ENCODE results near the gene PCCA. TPM values are rescaled to one million over a fixed set of nuclear protein-coding genes. Genes with fewer than 3 reads are reported as not detected.

PCCA gene
- total and polyA plus RNA-seq, 2 of the 13 experiments (the other 11 are each of a cell fraction or from before 2014, with no cell fraction given), result 15.0 to 32.2 TPM

DNA sequence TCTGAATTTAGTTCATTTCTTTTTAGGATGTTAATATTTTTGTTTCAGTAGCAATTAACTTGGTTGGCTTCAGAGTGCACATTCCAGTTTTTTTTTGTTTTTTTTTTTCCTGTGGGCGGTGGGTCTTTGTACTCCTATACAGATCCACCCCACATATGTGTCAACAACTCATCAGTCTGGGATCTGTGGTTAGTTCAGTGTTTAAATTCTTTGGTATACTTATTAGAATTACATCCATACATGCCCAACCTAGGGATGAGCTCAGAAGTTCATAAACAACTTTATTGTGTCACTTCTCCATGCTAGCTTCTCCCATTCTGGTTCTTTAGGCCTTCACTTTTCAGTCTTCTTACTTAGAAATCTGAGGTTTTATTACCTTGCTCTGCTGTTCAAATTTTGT lies 50.9 kb downstream of the PCCA start:
- Histone ChIP-seq H3K36me3 (replicated peaks in 1 of 2; ENCODE audit: control insufficient read depth in 1 of 2, insufficient read depth in 2 of 2, low read length in 2 of 2) (peaks cover 1 to 2% of the 10 kb centered on the region in 2 experiments; a peak in 1 of 5 replicates), H4K20me1 (ENCODE audit: insufficient read depth, low read length) (0 out of 2 replicates have a peak, but pooled peaks cover 4% of the 10 kb centered on the region), H3K9me3 (ENCODE audit: low read length) (no peaks in the 10 kb centered on the region), H3K27me3 (ENCODE audit: control insufficient read depth in 1 of 2, insufficient read depth in 2 of 2, low read length in 2 of 2) (no peaks in the 10 kb centered on the region), H3K9ac (ENCODE audit: insufficient read depth, low read depth, low read length) (no peak overlapping the region), H3K4me3 (replicated peaks in 1 of 3; ENCODE audit: insufficient read depth in 1 of 3, low read depth in 2 of 3, low read length in 3 of 3) (no peak overlapping the region), H2AFZ (ENCODE audit: low read length) (no peak overlapping the region), H3K27ac (ENCODE audit: extremely low read length, insufficient read depth, low read length) (no peak overlapping the region), H3K79me2 (ENCODE audit: insufficient read depth, low read length) (peaks cover 2% of the 10 kb centered on the region), H3K4me2 (ENCODE audit: low read depth, low read length) (no peak overlapping the region), H3K4me1 (ENCODE audit: insufficient read depth, low read length) (peaks cover 19% of the 10 kb centered on the region)
- TF ChIP-seq BCLAF1 (IDR thresholded peaks at IDR 0.05) (no peak), ZNF484 (CRISPR knock-in tag; IDR thresholded peaks at IDR 0.05; ENCODE audit: borderline replicate concordance, low read depth) (no peak), ZNF143 (CRISPR knock-in tag; IDR thresholded peaks at IDR 0.05) (no peak), CREB1 (IDR thresholded peaks at IDR 0.05) (no peak), CREB1 (CRISPR knock-in tag; IDR thresholded peaks at IDR 0.05) (no peak), ZNF777 (CRISPR knock-in tag; IDR thresholded peaks at IDR 0.05) (no peak), ZNF781 (CRISPR knock-in tag; IDR thresholded peaks at IDR 0.05; ENCODE audit: borderline replicate concordance, not compliant biosample characterization) (no peak), NKX3-1 (CRISPR knock-in tag; IDR thresholded peaks at IDR 0.05) (no peak), ZNF766 (CRISPR knock-in tag; IDR thresholded peaks at IDR 0.05; ENCODE audit: borderline replicate concordance) (no peak), ZBTB25 (CRISPR knock-in tag; IDR thresholded peaks at IDR 0.05) (no peak), RBFOX2 (IDR thresholded peaks at IDR 0.05; ENCODE audit: low read depth, low read length) (no peak), SKI (IDR thresholded peaks at IDR 0.05; ENCODE audit: partially characterized antibody) (no peak), GRHL1 (CRISPR knock-in tag; conservative IDR thresholded peaks at IDR 0.05) (no peak), ZNF580 (CRISPR knock-in tag; IDR thresholded peaks at IDR 0.05; ENCODE audit: borderline replicate concordance, low read depth) (no peak), ZNF350 (CRISPR knock-in tag; IDR thresholded peaks at IDR 0.05; ENCODE audit: borderline replicate concordance, low read depth) (no peak), SP1 (IDR thresholded peaks at IDR 0.05) (no peak), SP1 (CRISPR knock-in tag; IDR thresholded peaks at IDR 0.05) (no peak)
- TF ChIP-seq, protein P1, sequence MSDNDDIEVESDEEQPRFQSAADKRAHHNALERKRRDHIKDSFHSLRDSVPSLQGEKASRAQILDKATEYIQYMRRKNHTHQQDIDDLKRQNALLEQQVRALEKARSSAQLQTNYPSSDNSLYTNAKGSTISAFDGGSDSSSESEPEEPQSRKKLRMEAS (IDR thresholded peaks at IDR 0.05), result no peak
- TF ChIP-seq, protein P2, sequence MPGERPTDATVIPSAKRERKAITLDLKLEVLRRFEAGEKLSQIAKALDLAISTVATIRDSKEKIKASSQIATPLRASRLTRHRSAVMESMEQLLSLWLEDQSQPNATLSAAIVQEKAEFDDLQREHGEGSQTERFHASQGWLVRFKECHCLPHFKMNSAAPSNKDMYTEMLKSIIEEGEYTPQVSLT (CRISPR knock-in tag; IDR thresholded peaks at IDR 0.05; ENCODE audit: borderline replicate concordance, low read depth), result no peak
- POLR2A ChIA-PET, result no interaction called here
- CTCF ChIA-PET (ENCODE audit: low intra/inter-chr PET ratio, low total read pairs), result no interaction called here
- in situ Hi-C loops (cut with HindIII; ENCODE audit: extremely low pct_ligation_motif_present, low pct_unique_long_range_greater_than_20kb) (no loop called here), intact Hi-C loops (cut with micrococcal nuclease; ENCODE audit: unreplicated experiment) (no loop called here)
- peak; percentile 20 for DNase-seq (ENCODE audit: low spot score)
- 94% methylated on average over 1 of the region's 1 CpG for WGBS (ENCODE audit: low lambda C conversion rate)
- no peak for ATAC-seq
- no TSS peak for BruUV-seq (replicated peaks)
- FAIRE-seq, result no peak
